CD8-positive, alpha-beta memory T cell (primary cell): ENCODE data around the gene SYMPK. TPM values are rescaled to one million over a fixed set of nuclear protein-coding genes. Genes with fewer than 3 reads are reported as not detected.

ENCODE experiments used
- CTCF ChIA-PET: fragments of 350-600 bp; sonication (Branson Sonifier 250); formaldehyde crosslinking; loops from one replicate; lab custom pipeline; 2021; ENCODE audit warnings: antibody characterized with exemption; lab: Charles Lee
- POLR2A ChIA-PET: fragments of 350-600 bp; sonication (Branson Sonifier 250); formaldehyde crosslinking; loops from one replicate; lab custom pipeline; 2021; ENCODE audit warnings: antibody characterized with exemption; lab: Charles Lee
- DNase-seq, 5 donors: peaks; one replicate each; pipeline versions ENCODE4 v3.0.0 to v3.0.0-alpha.2; 2020 to 2022; ENCODE audit warnings: mixed read lengths in 1 of 5
- H3K27ac ChIP-seq: one replicate; pipeline ENCODE4 v1.7.0; 2013; ENCODE audit warnings: low read depth, mild to moderate bottlenecking, low read length, moderate library complexity
- H3K27me3 ChIP-seq: 2 replicates; pipeline ENCODE4 v1.7.0; 2013; ENCODE audit warnings: low read length, mild to moderate bottlenecking; ENCODE audit not compliant: insufficient read depth, poor library complexity, severe bottlenecking
- H3K36me3 ChIP-seq: 2 replicates; pipeline ENCODE4 v1.7.0; 2013; ENCODE audit warnings: mild to moderate bottlenecking, low read length, moderate library complexity; ENCODE audit not compliant: insufficient read depth
- H3K4me1 ChIP-seq: 2 replicates; pipeline ENCODE4 v1.7.0; 2013; ENCODE audit warnings: mild to moderate bottlenecking, low read length, moderate library complexity; ENCODE audit not compliant: insufficient read depth
- H3K4me3 ChIP-seq: 2 replicates; pipeline ENCODE4 v1.7.0; 2013; ENCODE audit warnings: mild to moderate bottlenecking, low read length
- H3K9me3 ChIP-seq: 2 replicates; pipeline ENCODE4 v1.7.0; 2013; ENCODE audit warnings: mild to moderate bottlenecking, low read length
- H3K27ac Mint-ChIP-seq, 8 donors: one replicate each; pipeline ENCODE4 v1.8.0; 2020 to 2021; ENCODE audit warnings: mixed read lengths in 8 of 8, mild to moderate bottlenecking in 6 of 8, inconsistent platforms in 3 of 8, moderate library complexity in 3 of 8
- H3K27me3 Mint-ChIP-seq, 2 donors: one replicate each; pipeline ENCODE4 v1.8.0; 2020 to 2021; ENCODE audit warnings: mixed read lengths in 2 of 2, mild to moderate bottlenecking in 1 of 2, moderate library complexity in 1 of 2
- H3K36me3 Mint-ChIP-seq, 3 donors: one replicate each; pipeline ENCODE4 v1.8.0; 2020 to 2021; ENCODE audit warnings: mixed read lengths in 3 of 3, inconsistent platforms in 1 of 3, mild to moderate bottlenecking in 1 of 3
- H3K4me1 Mint-ChIP-seq, 3 donors: one replicate each; pipeline ENCODE4 v1.8.0; 2020 to 2021; ENCODE audit warnings: mixed read lengths in 3 of 3, inconsistent platforms in 1 of 3, mild to moderate bottlenecking in 1 of 3
- H3K4me3 Mint-ChIP-seq, 7 donors: one replicate each; pipeline ENCODE4 v1.8.0; 2020 to 2021; ENCODE audit warnings: mixed read lengths in 7 of 7, mild to moderate bottlenecking in 6 of 7, moderate library complexity in 4 of 7, inconsistent platforms in 2 of 7
- H3K9me3 Mint-ChIP-seq, 5 donors: one replicate each; pipeline ENCODE4 v1.8.0; 2020 to 2022; ENCODE audit warnings: mixed read lengths in 5 of 5, mild to moderate bottlenecking in 3 of 5, moderate library complexity in 2 of 5, inconsistent platforms in 1 of 5
- polyA plus RNA-seq: library from polyadenylated mRNA; unstranded; fragments of 300-500 nt; fragmentation: Illumina TruSeq; gene quantifications from one replicate; pipeline ENCODE4 v1.2.3, GENCODE V29; 2021
- total RNA-seq, 2 experiments: library from RNA; stranded (reverse); gene quantifications; one replicate each; pipeline ENCODE4 v1.2.3, GENCODE V29; 2021

The SYMPK gene
- total and polyA plus RNA-seq, 3 experiments from 2014 or later: 17.5 to 119 (median 116) TPM

DNA sequence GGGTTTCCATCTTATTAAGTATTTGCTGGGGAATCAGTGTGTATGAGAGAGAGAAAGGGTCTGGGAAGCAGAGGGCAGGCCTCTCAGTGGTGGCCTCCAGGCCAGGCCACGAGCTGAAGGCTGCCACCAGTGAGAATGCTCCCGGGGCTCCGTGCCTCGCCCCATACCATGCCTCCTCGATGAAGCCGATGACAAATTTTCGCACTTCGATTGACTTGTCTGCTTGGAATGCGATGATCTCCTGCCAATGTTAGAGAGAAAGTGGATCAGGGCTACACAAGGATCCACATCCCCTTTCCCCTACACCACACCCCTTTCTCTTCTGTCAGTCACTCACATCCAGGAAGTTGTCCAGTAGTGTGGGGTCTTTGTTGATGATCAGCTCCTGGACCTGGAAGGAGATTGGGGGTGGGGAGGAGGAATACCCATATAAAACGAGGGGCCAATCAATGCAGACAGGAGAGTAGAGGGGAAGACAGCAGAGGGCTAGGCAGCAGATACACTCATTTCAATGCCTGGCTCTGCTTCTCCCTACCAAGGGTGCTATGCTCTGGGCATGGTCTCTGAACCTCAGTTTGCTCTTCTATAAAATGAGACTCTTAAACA lies 10.7 kb downstream of the SYMPK start:
- Mint-ChIP-seq H3K27me3 (no peaks in the 10 kb centered on the region), H3K9me3 (no peaks in the 10 kb centered on the region), H3K27ac (no peak overlapping the region), H3K36me3 (peaks cover 11 to 81% (median 21%) of the 10 kb centered on the region in 3 donors), H3K4me1 (peaks cover 6 to 11% (median 9%) of the 10 kb centered on the region in 3 donors), H3K4me3 (no peak overlapping the region)
- H3K9me3 ChIP-seq: no peaks in the 10 kb centered on the region
- H3K36me3 ChIP-seq: peaks cover 45% of the 10 kb centered on the region
- no peaks in the 10 kb centered on the region for H3K27me3 ChIP-seq
- DNase-seq: peak in 1 of 5 donors; percentile 8
- H3K27ac ChIP-seq: no peak overlapping the region
- no peaks in the 10 kb centered on the region for H3K4me1 ChIP-seq
- ChIA-PET CTCF (interaction anchor here (1.3 kb wide), 1 partner anchor 53 kb away, joined by 3 read pairs; no protein-coding TSS in a partner anchor), POLR2A (no interaction called here)
- H3K4me3 ChIP-seq: no peak overlapping the region

DNA sequence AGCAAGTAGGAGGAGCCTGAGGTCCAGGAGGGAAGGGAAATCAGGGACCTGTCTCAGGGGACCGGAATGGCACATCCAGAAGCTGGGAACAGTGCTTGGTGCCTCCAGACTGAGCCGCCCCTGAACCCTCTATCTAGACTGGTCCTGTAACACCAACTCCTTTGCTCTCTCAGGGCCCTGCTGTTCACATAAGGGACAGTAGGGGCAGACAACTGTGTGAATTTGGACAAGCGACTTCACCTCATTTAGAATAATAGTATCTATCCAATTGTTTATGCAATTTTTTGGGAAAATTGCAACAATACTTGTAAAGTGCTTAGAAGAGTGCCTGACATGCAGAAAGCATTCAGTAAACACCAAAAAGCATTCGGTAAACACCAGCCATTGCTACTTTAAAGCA lies 14.0 kb downstream of the SYMPK start:
- H3K4me1 Mint-ChIP-seq: peaks cover 4 to 10% (median 7%) of the 10 kb centered on the region in 3 donors

DNA sequence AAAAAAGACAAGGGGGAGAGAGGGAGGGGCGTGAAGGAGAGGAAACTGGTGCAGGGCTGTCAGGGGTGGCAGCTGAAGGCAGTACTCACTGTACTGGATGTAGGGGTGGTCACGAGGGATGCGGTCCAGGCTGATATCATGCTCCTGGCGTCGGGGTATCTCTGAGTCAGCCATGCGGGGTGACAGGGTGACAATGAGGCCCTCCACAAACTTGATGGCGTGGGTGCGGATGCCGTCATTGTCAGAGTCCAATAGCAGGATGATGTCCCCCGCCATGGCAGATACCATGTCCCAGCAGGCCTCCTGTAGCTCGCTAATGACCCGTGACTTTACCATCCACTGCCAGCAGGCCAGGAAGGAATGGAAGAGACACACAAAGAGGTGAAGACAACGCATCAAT lies 15.3 kb downstream of the SYMPK start:
- peak in 1 of 5 donors; percentile 24 for DNase-seq
- ChIA-PET CTCF (interaction anchor here (1.6 kb wide), 1 partner anchor 31 kb away, joined by 4 read pairs; no protein-coding TSS in a partner anchor), POLR2A (no interaction called here)
- H3K9me3 ChIP-seq: no peaks in the 10 kb centered on the region
- Mint-ChIP-seq H3K9me3 (no peaks in the 10 kb centered on the region), H3K4me3 (peak overlapping the region in 1 of 7 donors; percentile 54), H3K27ac (peak overlapping the region in 1 of 8 donors; percentile 46), H3K27me3 (no peaks in the 10 kb centered on the region), H3K36me3 (peaks cover 21 to 83% (median 35%) of the 10 kb centered on the region in 3 donors), H3K4me1 (peaks cover 4 to 10% (median 7%) of the 10 kb centered on the region in 3 donors)
- no peaks in the 10 kb centered on the region for H3K4me1 ChIP-seq
- H3K4me3 ChIP-seq: no peak overlapping the region
- peaks cover 69% of the 10 kb centered on the region for H3K36me3 ChIP-seq
- H3K27me3 ChIP-seq: no peaks in the 10 kb centered on the region
- no peak overlapping the region for H3K27ac ChIP-seq

More for the DNA sequence above, 14.0 kb downstream of the SYMPK start:
- Histone ChIP-seq H3K9me3 (no peaks in the 10 kb centered on the region), H3K27me3 (no peaks in the 10 kb centered on the region), H3K36me3 (peaks cover 61% of the 10 kb centered on the region), H3K4me1 (no peaks in the 10 kb centered on the region), H3K4me3 (no peak overlapping the region), H3K27ac (no peak overlapping the region)
- ChIA-PET POLR2A (no interaction called here), CTCF (no interaction called here)
- H3K4me3 Mint-ChIP-seq: no peak overlapping the region
- no peaks in the 10 kb centered on the region for H3K9me3 Mint-ChIP-seq
- no peaks in the 10 kb centered on the region for H3K27me3 Mint-ChIP-seq
- H3K27ac Mint-ChIP-seq: no peak overlapping the region
- H3K36me3 Mint-ChIP-seq: peaks cover 17 to 82% (median 32%) of the 10 kb centered on the region in 3 donors
- DNase-seq: peak in 1 of 5 donors; percentile 15

DNA sequence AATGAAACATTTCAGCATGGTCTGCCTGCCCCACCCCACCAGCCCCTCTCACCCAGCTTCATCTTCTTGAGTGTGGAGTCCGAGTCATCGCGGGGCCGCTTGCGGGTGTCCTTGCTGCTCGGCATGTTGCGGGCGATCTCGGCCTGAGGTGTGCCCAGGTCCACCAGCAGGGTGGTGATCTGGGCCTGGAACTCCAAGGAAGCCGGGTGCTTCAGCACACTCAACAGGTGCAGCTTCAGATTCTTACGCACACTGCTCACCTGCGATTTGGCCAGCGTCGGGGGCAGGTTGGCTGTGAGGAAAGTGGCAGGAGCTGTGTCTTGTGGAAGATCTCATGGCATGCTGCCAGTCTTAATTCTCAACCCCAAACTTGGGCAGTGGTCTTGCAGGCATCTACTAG lies 20.7 kb downstream of the SYMPK start:
- POLR2A ChIA-PET: no interaction called here
- CTCF ChIA-PET: no interaction called here
- no peak overlapping the region for H3K27ac Mint-ChIP-seq
- peaks cover 4 to 7% (median 7%) of the 10 kb centered on the region in 3 donors for H3K4me1 Mint-ChIP-seq
- Histone ChIP-seq H3K27me3 (no peaks in the 10 kb centered on the region), H3K4me3 (no peak overlapping the region), H3K4me1 (no peaks in the 10 kb centered on the region), H3K27ac (no peak overlapping the region), H3K36me3 (peaks cover 48% of the 10 kb centered on the region), H3K9me3 (no peaks in the 10 kb centered on the region)
- no peak for DNase-seq
- H3K27me3 Mint-ChIP-seq: no peaks in the 10 kb centered on the region
- H3K36me3 Mint-ChIP-seq: peaks cover 21 to 78% (median 33%) of the 10 kb centered on the region in 3 donors
- peaks cover 0 to 2% (median 0%) of the 10 kb centered on the region in 5 donors for H3K9me3 Mint-ChIP-seq
- no peak overlapping the region for H3K4me3 Mint-ChIP-seq

DNA sequence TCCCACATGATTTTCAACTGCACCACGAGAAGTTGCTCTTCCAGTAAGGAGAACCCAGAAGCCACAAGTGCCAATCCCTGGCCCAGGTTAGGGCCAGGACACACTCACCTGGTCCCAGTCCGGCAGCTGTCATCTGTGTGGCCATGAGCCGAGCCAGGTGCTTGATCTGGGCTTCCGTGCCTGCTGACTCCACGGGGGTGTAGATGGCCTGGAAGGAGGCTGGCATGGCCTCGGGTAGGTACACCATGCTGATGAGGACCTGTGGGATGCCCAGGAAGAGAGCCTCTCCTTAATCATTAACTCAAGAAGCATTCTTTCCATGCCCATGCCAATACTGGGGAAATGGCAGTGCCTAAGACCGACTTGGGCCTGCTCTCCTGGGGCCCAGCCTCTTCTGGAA lies 28.0 kb downstream of the SYMPK start:
- POLR2A ChIA-PET: no interaction called here
- peaks cover 47% of the 10 kb centered on the region for H3K36me3 ChIP-seq
- no peaks in the 10 kb centered on the region for H3K9me3 ChIP-seq
- CTCF ChIA-PET: interaction anchor here (0.7 kb wide), 1 partner anchor 11 kb away, joined by 3 read pairs; no protein-coding TSS in a partner anchor
- H3K36me3 Mint-ChIP-seq: peaks cover 15 to 84% (median 28%) of the 10 kb centered on the region in 3 donors
- no peak overlapping the region for H3K4me3 ChIP-seq
- H3K4me1 Mint-ChIP-seq: no peaks in the 10 kb centered on the region
- H3K27me3 Mint-ChIP-seq: peaks cover 0 to 3% of the 10 kb centered on the region in 2 donors
- no peak overlapping the region for H3K27ac ChIP-seq
- no peaks in the 10 kb centered on the region for H3K4me1 ChIP-seq
- H3K27me3 ChIP-seq: no peaks in the 10 kb centered on the region
- peak in 1 of 5 donors; percentile 12 for DNase-seq
- H3K4me3 Mint-ChIP-seq: no peak overlapping the region
- no peak overlapping the region for H3K27ac Mint-ChIP-seq
- peaks cover 0 to 2% (median 0%) of the 10 kb centered on the region in 5 donors for H3K9me3 Mint-ChIP-seq

DNA sequence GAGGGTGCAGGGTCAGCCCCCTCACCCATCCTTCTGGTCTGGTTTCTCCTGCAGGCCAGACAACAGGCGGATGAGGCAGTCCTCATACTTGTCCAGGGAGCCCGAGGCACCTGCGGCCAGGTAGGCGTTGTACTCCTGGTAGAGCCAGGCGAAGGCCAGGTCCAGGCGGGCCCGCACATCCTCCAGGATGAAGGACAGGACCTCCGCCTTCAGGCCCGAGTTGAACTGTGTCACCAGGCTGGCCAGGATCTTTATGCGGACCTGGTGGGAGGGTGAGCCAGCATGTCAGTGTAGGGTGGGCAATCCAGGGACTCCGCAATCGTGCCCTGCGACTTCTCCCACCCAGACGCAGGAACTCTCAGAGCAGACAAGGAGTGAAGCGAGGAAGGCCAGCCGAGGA lies 34.0 kb downstream of the SYMPK start:
- DNase-seq: no peak
- no peak overlapping the region for H3K4me3 Mint-ChIP-seq
- peak overlapping the region in 1 of 8 donors; percentile 47 for H3K27ac Mint-ChIP-seq
- CTCF ChIA-PET: no interaction called here
- Histone ChIP-seq H3K36me3 (peaks cover 41% of the 10 kb centered on the region), H3K27ac (no peak overlapping the region), H3K27me3 (no peaks in the 10 kb centered on the region), H3K4me1 (no peaks in the 10 kb centered on the region), H3K4me3 (no peak overlapping the region), H3K9me3 (no peaks in the 10 kb centered on the region)
- H3K27me3 Mint-ChIP-seq: peaks cover 0 to 3% of the 10 kb centered on the region in 2 donors
- peaks cover 0 to 2% (median 0%) of the 10 kb centered on the region in 3 donors for H3K4me1 Mint-ChIP-seq
- peaks cover 10 to 88% (median 29%) of the 10 kb centered on the region in 3 donors for H3K36me3 Mint-ChIP-seq
- no peaks in the 10 kb centered on the region for H3K9me3 Mint-ChIP-seq
- POLR2A ChIA-PET: no interaction called here

DNA sequence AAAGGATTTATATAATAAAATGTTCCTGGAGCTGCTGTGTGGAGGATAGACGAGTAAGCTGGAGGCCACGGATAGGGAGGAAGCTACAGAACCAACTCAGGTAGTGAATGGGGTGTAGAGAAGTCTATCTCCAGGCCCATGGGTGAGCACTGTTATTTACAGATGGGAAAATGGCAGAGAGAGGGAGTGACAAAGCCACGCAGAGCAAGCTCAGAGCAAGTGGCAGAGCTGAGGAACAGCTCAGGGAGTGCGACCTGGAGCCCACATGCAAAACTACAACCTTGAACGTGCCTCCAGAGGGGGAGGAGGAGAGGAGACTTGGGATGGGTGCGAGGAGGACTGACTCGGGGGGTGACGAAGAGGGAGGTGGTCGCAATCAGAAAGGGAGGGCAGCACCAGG lies 34.4 kb downstream of the SYMPK start:
- ChIA-PET POLR2A (no interaction called here), CTCF (no interaction called here)
- Mint-ChIP-seq H3K4me3 (no peak overlapping the region), H3K27me3 (peaks cover 0 to 3% of the 10 kb centered on the region in 2 donors), H3K9me3 (no peaks in the 10 kb centered on the region), H3K27ac (peak overlapping the region in 2 of 8 donors; percentile 8 to 70), H3K4me1 (peaks cover 0 to 2% (median 0%) of the 10 kb centered on the region in 3 donors), H3K36me3 (peaks cover 10 to 86% (median 29%) of the 10 kb centered on the region in 3 donors)
- Histone ChIP-seq H3K27me3 (no peaks in the 10 kb centered on the region), H3K4me1 (no peaks in the 10 kb centered on the region), H3K36me3 (peaks cover 41% of the 10 kb centered on the region), H3K27ac (no peak overlapping the region), H3K9me3 (no peaks in the 10 kb centered on the region), H3K4me3 (no peak overlapping the region)
- DNase-seq: no peak

DNA sequence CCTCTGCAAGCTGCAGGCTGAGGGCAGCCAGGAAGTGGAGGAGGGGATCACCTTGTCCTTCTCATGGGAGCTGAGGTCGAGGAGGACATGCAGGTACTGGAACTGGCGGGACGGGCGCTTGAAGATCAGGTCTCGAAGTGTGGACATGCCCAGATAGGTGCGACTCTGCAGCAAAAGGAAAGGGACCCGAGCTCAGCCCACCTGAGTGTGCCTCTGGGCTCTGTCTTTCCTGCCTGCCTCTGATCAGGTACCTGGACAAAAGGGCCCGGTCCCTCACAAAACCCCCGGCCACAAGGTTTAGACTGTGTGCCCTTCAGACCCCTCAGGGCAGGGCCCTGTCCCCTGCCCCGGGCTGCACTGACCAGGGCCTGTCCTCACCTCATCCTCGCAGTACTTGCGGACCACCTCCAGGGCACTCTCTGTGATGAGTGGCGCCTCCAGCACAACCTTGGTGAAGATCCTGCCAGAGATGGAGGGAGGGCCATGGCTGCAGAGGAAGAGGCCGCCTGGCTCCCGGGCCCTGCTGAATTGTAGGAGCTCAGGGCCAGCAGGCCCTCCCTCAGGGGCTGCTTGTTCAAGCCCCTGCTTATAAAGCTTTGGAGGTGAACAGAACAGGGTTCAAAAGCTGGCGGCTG lies 35.4 kb downstream of the SYMPK start:
- H3K27ac Mint-ChIP-seq: no peak overlapping the region
- DNase-seq: no peak
- ChIA-PET POLR2A (no interaction called here), CTCF (no interaction called here)
- no peaks in the 10 kb centered on the region for H3K9me3 Mint-ChIP-seq
- Histone ChIP-seq H3K4me3 (no peak overlapping the region), H3K9me3 (no peaks in the 10 kb centered on the region), H3K27me3 (no peaks in the 10 kb centered on the region), H3K27ac (no peak overlapping the region), H3K36me3 (peaks cover 41% of the 10 kb centered on the region), H3K4me1 (no peaks in the 10 kb centered on the region)
- H3K4me1 Mint-ChIP-seq: peaks cover 0 to 2% (median 0%) of the 10 kb centered on the region in 3 donors
- peaks cover 0 to 3% of the 10 kb centered on the region in 2 donors for H3K27me3 Mint-ChIP-seq
- H3K4me3 Mint-ChIP-seq: no peak overlapping the region
- H3K36me3 Mint-ChIP-seq: peaks cover 10 to 91% (median 29%) of the 10 kb centered on the region in 3 donors
